HFFc6 (cell line): ENCODE results near the gene NFRKB. TPM values are rescaled to one million over a fixed set of nuclear protein-coding genes. Genes with fewer than 3 reads are reported as not detected.

ENCODE experiments used
- DNase-seq: peaks from one replicate; pipeline ENCODE4 v3.0.0-alpha.2; 2018
- H3K27ac Mint-ChIP-seq: 2 replicates; pipeline ENCODE4 v1.8.0; 2020; ENCODE audit warnings: mild to moderate bottlenecking, mixed read lengths
- H3K27me3 Mint-ChIP-seq: 2 replicates; pipeline ENCODE4 v1.8.0; 2021; ENCODE audit warnings: mild to moderate bottlenecking, moderate library complexity, mixed read lengths; ENCODE audit not compliant: insufficient read depth
- H3K36me3 Mint-ChIP-seq: 2 replicates; pipeline ENCODE4 v1.8.0; 2021; ENCODE audit warnings: low read depth, mixed read lengths
- H3K4me1 Mint-ChIP-seq: 2 replicates; pipeline ENCODE4 v1.8.0; 2020; ENCODE audit warnings: low read depth, mixed read lengths
- H3K4me3 Mint-ChIP-seq: 2 replicates; pipeline ENCODE4 v1.8.0; 2020; ENCODE audit warnings: mild to moderate bottlenecking, moderate library complexity, mixed read lengths
- H3K9me3 Mint-ChIP-seq: 2 replicates; pipeline ENCODE4 v1.8.0; 2020; ENCODE audit warnings: mild to moderate bottlenecking, mixed read lengths
- CTCF ChIP-seq: fragments of 200-600 bp; sonication (generic); IDR thresholded peaks from 2 replicates; pipeline ENCODE4 v1.5.0; 2021; ENCODE audit warnings: antibody characterized with exemption, mild to moderate bottlenecking
- total RNA-seq, 6 experiments: library from RNA; stranded (reverse); fragmentation: NEBNext Ultra II Directional; extraction: Animal tissue kit (Norgen Biotek cat#: 25700); gene quantifications; 2 replicates in 1 of 6; 3 replicates in 5 of 6; pipeline ENCODE4 v1.2.3, GENCODE V29; 2021

NFRKB gene
- total RNA-seq, 6 experiments from 2014 or later: 12.6 to 16.2 (median 14.4) TPM

- no peaks in the 10 kb centered on the region; the same call in 1 of the 2 replicates for H3K27me3 Mint-ChIP-seq
- peaks cover 15% of the 10 kb centered on the region for H3K4me1 Mint-ChIP-seq
- no peaks in the 10 kb centered on the region for H3K9me3 Mint-ChIP-seq
- no peak for TF ChIP-seq CTCF
- DNase-seq: peak; percentile 94
- peaks cover 48% of the 10 kb centered on the region for H3K36me3 Mint-ChIP-seq
- H3K4me3 Mint-ChIP-seq: peak overlapping the region; percentile 66
- H3K27ac Mint-ChIP-seq: peak overlapping the region; percentile 79
Measured at GRCh38 chr11:129861702-129862522, 33.5 kb downstream of the NFRKB start.

- DNase-seq: no peak
- H3K4me3 Mint-ChIP-seq: no peak overlapping the region
- no peak for TF ChIP-seq CTCF
- no peak overlapping the region for H3K27ac Mint-ChIP-seq
- peaks cover 23% of the 10 kb centered on the region for H3K27me3 Mint-ChIP-seq
- 0 out of 2 replicates have a peak, but pooled peaks cover 6% of the 10 kb centered on the region for H3K4me1 Mint-ChIP-seq
- H3K36me3 Mint-ChIP-seq: peaks cover 10% of the 10 kb centered on the region
- H3K9me3 Mint-ChIP-seq: no peaks in the 10 kb centered on the region
Measured at GRCh38 chr11:129856036-129856435, 39.3 kb downstream of the NFRKB start.

GRCh38 chr11:129855086-129855485 lies 40.3 kb downstream of the NFRKB start:
- DNase-seq: no peak
- H3K27me3 Mint-ChIP-seq: peaks cover 33% of the 10 kb centered on the region
- H3K36me3 Mint-ChIP-seq: peaks cover 10% of the 10 kb centered on the region
- TF ChIP-seq CTCF: no peak
- no peak overlapping the region for H3K27ac Mint-ChIP-seq
- H3K4me1 Mint-ChIP-seq: 0 out of 2 replicates have a peak, but pooled peaks cover 6% of the 10 kb centered on the region
- H3K4me3 Mint-ChIP-seq: no peak overlapping the region
- H3K9me3 Mint-ChIP-seq: no peaks in the 10 kb centered on the region

- Mint-ChIP-seq H3K27me3 (peaks cover 41% of the 10 kb centered on the region), H3K36me3 (peaks cover 3% of the 10 kb centered on the region; the same call in 1 of the 2 replicates), H3K4me1 (0 out of 2 replicates have a peak, but pooled peaks cover 6% of the 10 kb centered on the region), H3K9me3 (no peaks in the 10 kb centered on the region), H3K27ac (no peak overlapping the region), H3K4me3 (no peak overlapping the region)
- no peak for DNase-seq
- no peak for TF ChIP-seq CTCF
Measured at GRCh38 chr11:129854232-129854805, 41.1 kb downstream of the NFRKB start.

GRCh38 chr11:129853518-129854231 lies 41.7 kb downstream of the NFRKB start:
- Mint-ChIP-seq H3K27me3 (peaks cover 45% of the 10 kb centered on the region), H3K4me3 (no peak overlapping the region), H3K9me3 (no peaks in the 10 kb centered on the region), H3K36me3 (no peaks in the 10 kb centered on the region), H3K4me1 (0 out of 2 replicates have a peak, but pooled peaks cover 6% of the 10 kb centered on the region), H3K27ac (no peak overlapping the region)
- no peak for TF ChIP-seq CTCF
- no peak for DNase-seq
